Sigmoid colon (tissue), 7 donors: ENCODE data around the gene ATG5. TPM values are rescaled to one million over a fixed set of nuclear protein-coding genes. Genes with fewer than 3 reads are reported as not detected.

ENCODE experiments used
- DNase-seq: peaks from one replicate; pipeline ENCODE4 v3.0.0-alpha.2; 2019
- H3K27ac ChIP-seq, 4 donors: fragments of 200-600 bp; sonication (generic); one replicate each; pipeline ENCODE4 v1.5.1; 2016 to 2019; ENCODE audit warnings: mild to moderate bottlenecking in 1 of 4
- H3K27me3 ChIP-seq, 3 donors: fragments of 200-600 bp; sonication (generic); one replicate each; pipeline ENCODE4 v1.5.1; 2019; ENCODE audit warnings: mild to moderate bottlenecking in 1 of 3
- H3K36me3 ChIP-seq, 4 donors: fragments of 200-600 bp; sonication (generic); one replicate each; pipeline ENCODE4 v1.5.1; 2016 to 2019
- H3K4me1 ChIP-seq, 4 donors: fragments of 200-600 bp; sonication (generic); one replicate each; pipeline ENCODE4 v1.5.1; 2017 to 2019
- H3K4me3 ChIP-seq, 4 donors: fragments of 200-600 bp; sonication (generic); one replicate each; pipeline ENCODE4 v1.5.1; 2017 to 2019; ENCODE audit warnings: mild to moderate bottlenecking in 2 of 4, moderate library complexity in 1 of 4
- H3K9me3 ChIP-seq, 4 donors: fragments of 200-600 bp in 3 of 4; sonication (generic) in 3 of 4; one replicate each; pipeline versions ENCODE4 v1.5.1 to v1.6.1; 2013 to 2019
- EP300 ChIP-seq, 4 donors: sonication (generic); formaldehyde crosslinking; IDR thresholded peaks; one replicate each; pipeline ENCODE4 v1.6.1; 2017; ENCODE audit warnings: antibody characterized with exemption in 4 of 4
- POLR2A ChIP-seq, 2 donors: fragments of 450-650 bp; IDR thresholded peaks; one replicate each; pipeline ENCODE4 v1.6.1; 2016; ENCODE audit warnings: antibody characterized with exemption in 2 of 2, mild to moderate bottlenecking in 2 of 2, moderate library complexity in 2 of 2
- POLR2AphosphoS5 ChIP-seq, 4 donors: sonication (generic); formaldehyde crosslinking; IDR thresholded peaks; one replicate each; pipeline ENCODE4 v1.6.1; 2017; ENCODE audit warnings: antibody characterized with exemption in 4 of 4
- WGBS, 2 donors: extraction: QIAGEN DNeasy Blood & Tissue Kit; methylation state at CpG; one replicate each; pipeline ENCODE4 v1.1.7; 2013; 5-methylcytosine and 5-hydroxymethylcytosine counted together
- intact Hi-C: fragments of 100-400 bp; cut with DNase I; formaldehyde crosslinking; loops from one replicate; pipeline ENCODE4 v1.15.1; 2023
- polyA plus RNA-seq, 3 donors: library from polyadenylated mRNA; stranded (reverse); fragments of 200-250 nt; gene quantifications; one replicate each; pipeline ENCODE4 v1.2.3, GENCODE V29; 2013
- total RNA-seq, 4 donors: library from RNA; depleted of rRNA; stranded (reverse); fragments of >200 nt; gene quantifications; one replicate each; pipeline ENCODE4 v1.1.0, GENCODE V29; 2016
- TF ChIP-seq, protein P1 (sequence below), 4 experiments: fragments of 450-650 bp in 3 of 4; fragments of 200-600 bp in 1 of 4; IDR thresholded peaks; one replicate each; pipeline ENCODE4 v1.5.1; 2016 to 2019; ENCODE audit warnings: antibody characterized with exemption in 4 of 4, mild to moderate bottlenecking in 3 of 4, moderate library complexity in 2 of 4
- donor health status: healthy with polysubstance abuse.
- donor health status: Bipolar disorder and iron deficiency.
- donor health status: healthy.

ATG5 gene
- total and polyA plus RNA-seq, 7 donors, result 27.8 to 59.2 (median 48.6) TPM

DNA sequence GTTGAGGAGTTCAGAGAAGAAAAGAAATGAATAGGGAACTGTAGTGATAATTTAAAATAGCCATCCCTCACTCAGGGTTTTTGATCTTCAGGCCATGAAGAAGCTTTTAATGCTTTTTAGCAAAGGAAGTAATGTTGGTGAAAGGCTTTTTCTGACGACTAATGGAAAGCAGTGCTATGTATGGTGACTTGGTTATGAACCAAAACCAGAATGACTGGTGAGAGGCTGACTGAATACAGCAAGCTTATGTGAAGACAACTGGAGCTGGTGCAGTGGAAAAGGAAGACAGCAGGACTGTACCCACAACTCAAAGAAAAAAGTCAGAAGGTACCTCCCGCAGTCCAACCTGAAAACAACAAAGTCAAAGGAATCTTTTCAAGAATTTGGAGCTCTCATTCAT, 120.6 kb downstream of the ATG5 start:
- 82 to 87% methylated on average over 2 of the region's 2 CpGs for WGBS, 2 donors
- Histone ChIP-seq H3K4me1 (peaks cover 0 to 2% (median under 1%) of the 10 kb centered on the region in 4 donors), H3K4me3 (no peak overlapping the region), H3K9me3 (no peaks in the 10 kb centered on the region), H3K36me3 (peaks cover 0 to 15% (median 0%) of the 10 kb centered on the region in 4 donors), H3K27me3 (no peaks in the 10 kb centered on the region), H3K27ac (no peak overlapping the region)
- DNase-seq, result no peak
- intact Hi-C loops, result no loop called here
- TF ChIP-seq EP300 (IDR thresholded peaks at IDR 0.05) (no peak), POLR2AphosphoS5 (IDR thresholded peaks at IDR 0.05) (no peak), POLR2A (IDR thresholded peaks at IDR 0.05) (no peak)
- TF ChIP-seq, protein P1, sequence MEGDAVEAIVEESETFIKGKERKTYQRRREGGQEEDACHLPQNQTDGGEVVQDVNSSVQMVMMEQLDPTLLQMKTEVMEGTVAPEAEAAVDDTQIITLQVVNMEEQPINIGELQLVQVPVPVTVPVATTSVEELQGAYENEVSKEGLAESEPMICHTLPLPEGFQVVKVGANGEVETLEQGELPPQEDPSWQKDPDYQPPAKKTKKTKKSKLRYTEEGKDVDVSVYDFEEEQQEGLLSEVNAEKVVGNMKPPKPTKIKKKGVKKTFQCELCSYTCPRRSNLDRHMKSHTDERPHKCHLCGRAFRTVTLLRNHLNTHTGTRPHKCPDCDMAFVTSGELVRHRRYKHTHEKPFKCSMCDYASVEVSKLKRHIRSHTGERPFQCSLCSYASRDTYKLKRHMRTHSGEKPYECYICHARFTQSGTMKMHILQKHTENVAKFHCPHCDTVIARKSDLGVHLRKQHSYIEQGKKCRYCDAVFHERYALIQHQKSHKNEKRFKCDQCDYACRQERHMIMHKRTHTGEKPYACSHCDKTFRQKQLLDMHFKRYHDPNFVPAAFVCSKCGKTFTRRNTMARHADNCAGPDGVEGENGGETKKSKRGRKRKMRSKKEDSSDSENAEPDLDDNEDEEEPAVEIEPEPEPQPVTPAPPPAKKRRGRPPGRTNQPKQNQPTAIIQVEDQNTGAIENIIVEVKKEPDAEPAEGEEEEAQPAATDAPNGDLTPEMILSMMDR (IDR thresholded peaks at IDR 0.05), result no peak

GRCh38 chr6:106199998-106200397, 125.6 kb downstream of the ATG5 start:
- TF ChIP-seq POLR2A (IDR thresholded peaks at IDR 0.05) (no peak), EP300 (IDR thresholded peaks at IDR 0.05) (no peak), POLR2AphosphoS5 (IDR thresholded peaks at IDR 0.05) (no peak)
- TF ChIP-seq, protein P1 (IDR thresholded peaks at IDR 0.05), result no peak
- no peaks in the 10 kb centered on the region for H3K27me3 ChIP-seq

DNA sequence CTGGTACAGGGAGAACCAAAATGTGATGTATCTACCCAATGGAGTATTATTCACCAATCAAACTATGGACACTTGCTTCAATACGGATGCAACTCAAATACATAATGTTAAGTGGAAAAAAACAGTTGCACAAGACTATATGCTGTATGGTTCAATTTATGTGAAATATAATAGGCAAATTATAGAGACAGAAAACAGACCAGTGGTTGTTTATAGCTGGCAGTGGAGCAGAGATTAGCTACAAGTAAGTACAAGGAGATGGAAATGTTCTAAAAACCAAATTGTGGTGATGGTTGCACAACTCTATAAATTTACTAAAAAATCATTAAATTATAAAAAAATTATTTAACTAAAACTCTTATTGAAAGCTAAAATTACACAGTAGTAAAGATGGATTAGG, 126.2 kb downstream of the ATG5 start:
- Histone ChIP-seq H3K4me3 (no peak overlapping the region), H3K27me3 (no peaks in the 10 kb centered on the region), H3K27ac (no peak overlapping the region), H3K36me3 (peaks cover 0 to 23% (median 0%) of the 10 kb centered on the region in 4 donors), H3K4me1 (peaks cover 0 to 19% (median 8%) of the 10 kb centered on the region in 4 donors), H3K9me3 (no peaks in the 10 kb centered on the region)
- TF ChIP-seq, protein P1 (IDR thresholded peaks at IDR 0.05), result no peak
- TF ChIP-seq POLR2A (IDR thresholded peaks at IDR 0.05) (no peak), POLR2AphosphoS5 (IDR thresholded peaks at IDR 0.05) (no peak), EP300 (IDR thresholded peaks at IDR 0.05) (no peak)
- WGBS, 2 donors, result 91 to 95% methylated on average over 1 of the region's 1 CpG
- intact Hi-C loops, result no loop called here
- no peak for DNase-seq

More at GRCh38 chr6:106199998-106200397, 125.6 kb downstream of the ATG5 start:
- no peak overlapping the region for H3K27ac ChIP-seq
- H3K4me3 ChIP-seq, result no peak overlapping the region
- peaks cover 0 to 19% (median 8%) of the 10 kb centered on the region in 4 donors for H3K4me1 ChIP-seq
- peaks cover 0 to 19% (median 0%) of the 10 kb centered on the region in 4 donors for H3K36me3 ChIP-seq
- H3K9me3 ChIP-seq, result no peaks in the 10 kb centered on the region
- DNase-seq, result no peak
- WGBS, 2 donors, result 94 to 97% methylated on average over 1 of the region's 1 CpG
- intact Hi-C loops, result no loop called here

- H3K36me3 ChIP-seq, result peaks cover 0 to 24% (median 0%) of the 10 kb centered on the region in 4 donors
- WGBS, 2 donors, result 86 to 93% methylated on average over 4 of the region's 4 CpGs
- intact Hi-C loops, result no loop called here
- no peaks in the 10 kb centered on the region for H3K9me3 ChIP-seq
- no peak for DNase-seq
- TF ChIP-seq, protein P1 (IDR thresholded peaks at IDR 0.05), result no peak
- no peak for TF ChIP-seq POLR2A (IDR thresholded peaks at IDR 0.05)
- no peak overlapping the region for H3K27ac ChIP-seq
- H3K4me1 ChIP-seq, result peaks cover 0 to 19% (median 8%) of the 10 kb centered on the region in 4 donors
- H3K27me3 ChIP-seq, result no peaks in the 10 kb centered on the region
- H3K4me3 ChIP-seq, result no peak overlapping the region
These were observed 128.1 kb downstream of the ATG5 start for GRCh38 chr6:106197441-106197840.
